SJCRH30 (cell line): Measurements from ENCODE around the gene HSD3B7. TPM values are rescaled to one million over a fixed set of nuclear protein-coding genes. Genes with fewer than 3 reads are reported as not detected.
A peak's percentile ranks its signal among the peaks of the same experiment; 100 is the strongest.
"Not testable (repeated sequence)": the region's sequence is repeated elsewhere in the genome, so short reads cannot be mapped to it uniquely, and the experiment has no call there.

ENCODE experiments used
- DNase-seq, 2 experiments: peaks; one replicate each; pipeline ENCODE4 v3.0.0-alpha.2; 2015 to 2020
- H3K27ac ChIP-seq: fragments of 250-450 bp; sonication (Bioruptor Pico); 2 replicates; pipeline ENCODE4 v1.5.1; 2020; ENCODE audit warnings: mild to moderate bottlenecking, moderate library complexity
- H3K27me3 ChIP-seq: fragments of 250-450 bp; sonication (Bioruptor Pico); 2 replicates; pipeline ENCODE4 v1.5.1; 2020; ENCODE audit warnings: mild to moderate bottlenecking, moderate library complexity
- H3K36me3 ChIP-seq: fragments of 250-450 bp; sonication (Bioruptor Pico); 2 replicates; pipeline ENCODE4 v1.5.1; 2020; ENCODE audit warnings: mild to moderate bottlenecking, moderate library complexity
- H3K4me1 ChIP-seq: fragments of 250-450 bp; sonication (Bioruptor Pico); 2 replicates; pipeline ENCODE4 v1.5.1; 2020; ENCODE audit warnings: mild to moderate bottlenecking, moderate library complexity
- H3K4me3 ChIP-seq: fragments of 250-450 bp; sonication (Bioruptor Pico); 2 replicates; pipeline ENCODE4 v1.5.1; 2020; ENCODE audit warnings: mild to moderate bottlenecking, moderate library complexity
- H3K9me3 ChIP-seq: fragments of 250-450 bp; sonication (Bioruptor Pico); replicated peaks from 2 replicates; pipeline ENCODE4 v1.5.1; 2020; ENCODE audit warnings: mild to moderate bottlenecking, moderate library complexity
- total RNA-seq: library from RNA; depleted of rRNA; stranded (reverse); fragments of >200 nt; shearing (Covaris generic); gene quantifications from 2 replicates; pipeline ENCODE4 v1.2.3, GENCODE V29; 2014

HSD3B7 gene
- total RNA-seq, 1 experiment from 2014 or later: 3.4 TPM

GRCh38 chr16:31009894-31010584, 25.0 kb downstream of the HSD3B7 start:
- 0 out of 2 replicates have a peak, but pooled peaks cover 3% of the 10 kb centered on the region for H3K27me3 ChIP-seq
- H3K27ac ChIP-seq: no peak overlapping the region
- peak overlapping the region; percentile 24; the same call in 1 of the 2 replicates for H3K4me3 ChIP-seq
- no peaks in the 10 kb centered on the region for H3K36me3 ChIP-seq
- no peaks in the 10 kb centered on the region for H3K9me3 ChIP-seq
- H3K4me1 ChIP-seq: no peaks in the 10 kb centered on the region
- no peak for DNase-seq

- H3K36me3 ChIP-seq: no peaks in the 10 kb centered on the region
- no peaks in the 10 kb centered on the region for H3K9me3 ChIP-seq
- H3K4me1 ChIP-seq: no peaks in the 10 kb centered on the region
- H3K27me3 ChIP-seq: 0 out of 2 replicates have a peak, but pooled peaks cover 3% of the 10 kb centered on the region
- peak; percentile 54 to 58 for DNase-seq
- no peak within 1 kb of the TSS for H3K27ac ChIP-seq
- H3K4me3 ChIP-seq: peak within 1 kb of the TSS; percentile 48
Observed at GRCh38 chr16:31010585-31011325, 25.7 kb downstream of the HSD3B7 start, which contains the start of gene STX1B. Gene STX1B (minus strand): TSS chr16:31010638. CDS start chr16:31010396, 242 bp downstream.

DNA sequence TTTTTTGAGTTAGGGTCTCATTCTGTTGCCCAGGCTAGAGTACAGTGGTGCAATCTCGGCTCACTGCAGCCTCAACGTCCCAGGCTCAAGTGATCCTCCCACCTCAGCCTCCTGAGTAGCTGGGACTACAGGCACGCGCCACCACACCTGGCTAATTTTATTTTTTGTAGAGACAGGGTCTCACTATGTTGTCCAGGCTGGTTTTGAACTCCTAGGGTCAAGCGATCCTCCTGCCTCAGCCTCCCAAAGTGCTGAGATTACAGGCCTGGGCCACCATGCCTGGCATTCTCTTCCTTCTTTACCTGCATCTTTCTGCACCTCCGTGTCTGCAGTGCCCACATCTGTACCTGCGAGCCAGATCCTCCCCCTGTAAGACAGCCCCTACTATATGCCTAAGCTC, 26.8 kb downstream of the HSD3B7 start:
- H3K9me3 ChIP-seq, H3K36me3 ChIP-seq, H3K4me3 ChIP-seq, H3K4me1 ChIP-seq, DNase-seq, H3K27me3 ChIP-seq, H3K27ac ChIP-seq: not testable (repeated sequence)

GRCh38 chr16:31013292-31013691, 28.3 kb downstream of the HSD3B7 start:
- H3K4me3 ChIP-seq, DNase-seq, H3K36me3 ChIP-seq, H3K4me1 ChIP-seq, H3K9me3 ChIP-seq, H3K27ac ChIP-seq, H3K27me3 ChIP-seq: not testable (repeated sequence)

DNA sequence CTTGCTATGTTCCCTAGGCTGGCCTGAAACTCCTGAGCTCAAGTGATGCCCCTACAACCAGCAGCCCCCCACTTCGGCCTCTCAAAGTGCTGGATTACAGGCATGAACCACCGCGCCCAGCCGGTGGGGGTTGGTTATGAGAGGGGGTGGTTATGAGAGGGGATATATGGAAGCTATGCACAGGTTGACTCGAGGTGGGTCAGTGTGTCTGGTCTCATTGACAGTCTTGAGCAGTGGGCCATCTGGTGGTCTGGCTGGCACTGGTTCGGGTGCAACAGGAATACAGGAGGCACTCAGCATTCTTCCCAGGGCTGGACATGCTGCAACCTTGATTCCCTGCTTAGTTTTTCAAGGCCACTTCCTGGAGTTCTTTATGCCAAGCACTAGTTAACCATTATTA, 31.0 kb downstream of the HSD3B7 start:
- Histone ChIP-seq H3K4me3 (no peak overlapping the region), H3K27ac (no peak overlapping the region), H3K36me3 (no peaks in the 10 kb centered on the region), H3K4me1 (no peaks in the 10 kb centered on the region), H3K9me3 (no peaks in the 10 kb centered on the region), H3K27me3 (0 out of 2 replicates have a peak, but pooled peaks cover under 1% of the 10 kb centered on the region)
- no peak for DNase-seq

- H3K27me3 ChIP-seq, H3K36me3 ChIP-seq, H3K9me3 ChIP-seq, H3K4me3 ChIP-seq, H3K4me1 ChIP-seq, DNase-seq, H3K27ac ChIP-seq: not testable (repeated sequence)
Observed at GRCh38 chr16:31017756-31018155, 32.7 kb downstream of the HSD3B7 start.

DNA sequence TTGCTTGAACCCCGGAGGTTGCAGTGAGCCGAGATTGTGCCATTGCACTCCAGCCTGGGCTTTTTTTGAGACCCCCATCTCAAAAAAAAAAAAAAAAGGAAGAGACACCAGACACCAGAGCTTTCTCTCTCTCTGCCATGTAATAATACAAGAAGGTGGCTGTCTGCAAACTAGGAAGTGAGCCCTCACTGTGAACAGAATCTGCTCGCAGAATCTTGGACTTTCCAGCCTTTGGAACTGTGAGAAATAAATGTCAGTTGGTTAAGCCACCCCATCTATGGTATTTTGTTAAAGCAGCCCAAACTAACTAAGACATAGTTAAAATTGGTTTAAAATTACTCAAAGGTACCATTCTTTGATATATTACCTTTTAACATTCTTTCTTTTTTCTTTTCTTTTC, 35.5 kb downstream of the HSD3B7 start:
- H3K4me1 ChIP-seq: peaks cover 12% of the 10 kb centered on the region
- no peak overlapping the region for H3K4me3 ChIP-seq
- no peaks in the 10 kb centered on the region for H3K36me3 ChIP-seq
- no peaks in the 10 kb centered on the region for H3K27me3 ChIP-seq
- H3K27ac ChIP-seq: no peak overlapping the region
- DNase-seq: no peak
- no peaks in the 10 kb centered on the region for H3K9me3 ChIP-seq

DNA sequence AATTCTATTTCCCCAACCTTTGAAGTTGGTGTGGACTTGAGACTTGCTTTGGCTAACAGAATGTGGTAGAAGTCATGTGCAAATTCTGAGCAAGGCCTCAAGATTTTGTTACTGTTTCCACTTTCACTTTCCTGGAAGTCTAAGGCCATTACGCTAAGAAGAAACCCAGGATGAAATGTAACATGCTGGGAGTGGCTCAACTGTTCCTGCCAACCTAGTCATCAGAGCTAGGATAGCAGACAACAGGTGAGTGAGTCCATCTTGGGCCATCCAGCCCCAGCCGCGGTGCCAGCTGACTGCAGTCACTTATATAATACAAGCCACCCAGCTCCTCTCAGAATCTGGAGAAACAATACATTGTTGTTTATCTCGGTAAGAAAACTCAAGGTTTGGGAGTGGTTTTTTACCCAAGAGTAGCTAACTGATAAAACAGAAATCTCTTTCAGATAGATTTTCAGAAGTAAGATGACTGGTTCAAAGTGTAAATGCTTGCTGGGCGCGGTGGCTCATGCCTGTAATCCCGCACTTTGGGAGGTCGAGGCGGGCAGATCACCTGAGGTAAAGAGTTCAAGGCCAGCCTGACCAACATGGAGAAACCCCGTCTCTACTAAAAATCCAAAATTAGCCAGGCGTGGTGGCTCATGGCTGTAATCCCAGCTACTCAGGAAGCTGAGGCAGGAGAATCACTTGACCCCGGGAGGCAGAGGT, 37.7 kb downstream of the HSD3B7 start:
- DNase-seq: peak; percentile 65 to 80
- Histone ChIP-seq H3K36me3 (no peaks in the 10 kb centered on the region), H3K27ac (peak overlapping the region; percentile 60; the same call in 1 of the 2 replicates), H3K27me3 (no peaks in the 10 kb centered on the region), H3K4me1 (peaks cover 12% of the 10 kb centered on the region), H3K4me3 (no peak overlapping the region), H3K9me3 (no peaks in the 10 kb centered on the region)

GRCh38 chr16:31023252-31023602, 38.2 kb downstream of the HSD3B7 start:
- Histone ChIP-seq H3K9me3 (no peaks in the 10 kb centered on the region), H3K27ac (peak overlapping the region; percentile 60; the same call in 1 of the 2 replicates), H3K27me3 (no peaks in the 10 kb centered on the region), H3K4me3 (no peak overlapping the region), H3K36me3 (no peaks in the 10 kb centered on the region), H3K4me1 (peaks cover 14% of the 10 kb centered on the region)
- no peak for DNase-seq

GRCh38 chr16:31023627-31024226, 38.7 kb downstream of the HSD3B7 start:
- Histone ChIP-seq H3K27me3 (no peaks in the 10 kb centered on the region), H3K9me3 (no peaks in the 10 kb centered on the region), H3K4me1 (peaks cover 18% of the 10 kb centered on the region), H3K27ac (no peak overlapping the region), H3K36me3 (no peaks in the 10 kb centered on the region), H3K4me3 (no peak overlapping the region)
- no peak for DNase-seq

DNA sequence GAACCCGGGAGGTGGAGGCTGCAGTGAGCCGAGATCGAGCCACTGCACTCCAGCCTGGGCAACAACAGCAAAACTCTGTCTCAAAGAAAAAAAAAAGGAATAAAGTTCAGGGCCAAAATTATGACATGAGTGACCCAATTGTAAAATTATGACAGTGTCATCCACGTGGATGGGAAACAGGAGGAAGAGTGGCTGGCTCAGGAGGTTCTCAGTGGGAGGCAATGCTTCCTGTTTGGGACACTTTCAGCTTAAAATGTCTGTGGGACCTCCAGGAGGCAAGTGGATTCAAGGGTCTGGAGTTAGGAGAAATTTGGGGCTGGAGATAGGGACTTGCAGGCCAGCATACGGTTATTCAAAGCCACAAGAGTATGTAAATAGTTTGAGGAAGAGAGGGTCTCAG, 40.3 kb downstream of the HSD3B7 start:
- Histone ChIP-seq H3K27ac (no peak overlapping the region), H3K9me3 (no peaks in the 10 kb centered on the region), H3K36me3 (no peaks in the 10 kb centered on the region), H3K4me1 (peaks cover 24% of the 10 kb centered on the region), H3K27me3 (no peaks in the 10 kb centered on the region), H3K4me3 (no peak overlapping the region)
- DNase-seq: no peak

DNA sequence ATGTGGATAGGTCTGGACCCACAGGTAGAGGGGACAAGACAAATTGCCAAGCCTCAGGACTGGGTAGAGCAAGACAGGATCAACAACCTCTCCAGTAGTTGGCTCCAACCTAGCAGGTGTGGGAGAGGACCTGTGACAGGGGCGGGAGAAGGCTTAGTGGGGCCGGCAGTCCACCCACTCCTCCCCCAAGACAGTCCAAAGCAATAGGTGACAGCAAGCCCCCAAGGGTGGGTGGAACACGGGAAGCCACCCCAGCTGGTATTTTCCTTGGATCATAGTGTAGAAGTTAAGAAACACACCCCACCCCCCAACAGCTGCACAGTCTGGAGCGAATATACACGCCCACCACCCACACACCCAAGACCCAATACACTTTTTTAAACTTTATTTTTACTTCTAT, 44.3 kb downstream of the HSD3B7 start:
- no peaks in the 10 kb centered on the region for H3K36me3 ChIP-seq
- no peaks in the 10 kb centered on the region for H3K9me3 ChIP-seq
- no peak overlapping the region for H3K4me3 ChIP-seq
- no peaks in the 10 kb centered on the region for H3K27me3 ChIP-seq
- peak in 1 of 2 experiments; percentile 24 for DNase-seq
- no peak overlapping the region for H3K27ac ChIP-seq
- H3K4me1 ChIP-seq: peaks cover 16% of the 10 kb centered on the region

- Histone ChIP-seq H3K27ac (no peak overlapping the region), H3K36me3 (peaks cover 7% of the 10 kb centered on the region), H3K4me3 (no peak overlapping the region), H3K27me3 (no peaks in the 10 kb centered on the region), H3K4me1 (peaks cover 16% of the 10 kb centered on the region), H3K9me3 (no peaks in the 10 kb centered on the region)
- DNase-seq: no peak
Observed at GRCh38 chr16:31031276-31031675, 46.3 kb downstream of the HSD3B7 start.

DNA sequence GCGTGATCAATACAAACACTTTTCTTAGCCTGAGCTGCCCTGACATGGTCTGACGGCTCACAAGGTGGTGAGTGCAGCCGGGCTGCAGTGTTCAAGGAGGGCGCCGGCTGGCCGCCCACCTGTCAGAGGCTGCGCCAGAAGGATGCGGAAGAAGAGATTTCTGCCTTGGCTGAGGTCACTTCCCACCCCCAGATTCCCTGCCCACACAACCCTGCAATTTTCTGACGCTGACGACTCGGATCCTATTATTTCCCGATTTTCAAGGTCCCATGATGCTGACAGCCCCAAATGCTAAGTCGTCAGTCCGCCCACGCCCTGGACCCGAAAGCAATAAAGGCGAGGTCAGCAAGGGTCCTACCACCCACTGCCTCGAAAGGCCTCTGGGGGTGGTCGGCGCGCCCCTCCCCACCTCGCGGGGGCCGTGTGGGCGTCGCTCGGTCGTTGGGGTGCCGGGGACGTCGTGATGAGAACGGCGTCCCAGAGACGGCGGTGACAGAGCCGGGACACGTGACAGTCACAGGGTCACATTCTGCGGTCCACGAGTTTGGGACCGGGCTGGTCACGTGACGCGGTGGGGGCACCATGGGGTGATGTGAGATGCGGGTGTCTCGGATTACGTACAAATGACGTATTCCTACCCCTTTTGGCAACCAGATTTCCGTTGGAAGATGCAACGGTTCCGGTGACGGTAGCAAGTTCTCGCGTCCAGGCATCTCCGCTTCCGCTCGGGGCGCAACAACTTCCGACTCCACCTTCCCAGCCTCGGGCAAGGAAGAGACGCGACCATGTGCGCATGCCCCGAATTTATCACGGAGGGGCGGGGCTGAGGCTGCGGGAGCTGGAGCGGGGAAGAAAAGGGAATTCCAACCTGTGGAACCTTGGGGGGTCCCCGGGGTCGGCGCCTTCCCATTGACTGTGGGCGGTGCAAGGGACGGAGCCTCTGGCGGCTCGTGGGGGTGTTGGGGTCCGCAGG, 48.0 kb downstream of the HSD3B7 start, which contains the start of gene STX4:
Gene STX4 (plus strand): TSS at position 823 of the 973 bp plus-strand sequence. CDS start 248 bp downstream, outside the sequence.
- Histone ChIP-seq H3K27ac (peak within 1 kb of the TSS; percentile 86), H3K9me3 (no peaks in the 10 kb centered on the region)

More for the DNA sequence above, 48.0 kb downstream of the HSD3B7 start, which contains the start of gene STX4:
- Histone ChIP-seq H3K27me3 (no peaks in the 10 kb centered on the region), H3K4me1 (peaks cover 15% of the 10 kb centered on the region), H3K36me3 (peaks cover 12% of the 10 kb centered on the region), H3K4me3 (peak within 1 kb of the TSS; percentile 84)
- peak; percentile 97 for DNase-seq
